RWPE1 (cell line): ENCODE data around the gene MFAP5.

Source experiments
- CTCF ChIA-PET: fragments of 350-600 bp; sonication (Branson Sonifier 250); formaldehyde crosslinking; extraction: SDS; loops from one replicate; lab custom pipeline; 2021; lab: Yijun Ruan, JAX
- POLR2A ChIA-PET: fragments of 400-600 bp; formaldehyde crosslinking; extraction: SDS; loops from one replicate; lab custom pipeline; 2020; ENCODE audit warnings: antibody characterized with exemption; ENCODE audit not compliant: low non-redundant PET; lab: Yijun Ruan, JAX
- DNase-seq: peaks from one replicate; pipeline ENCODE4 v3.0.0; 2012; ENCODE audit warnings: low spot score
- H3K27ac ChIP-seq: fragments of 450-650 bp; 2 replicates; pipeline ENCODE4 v1.5.1; 2017
- CTCF ChIP-seq: fragments of 450-650 bp; conservative IDR thresholded peaks from 2 replicates; pipeline ENCODE4 v1.5.1; 2017; ENCODE audit warnings: low read depth, mild to moderate bottlenecking

Gene MFAP5

GRCh38 chr12:8662593-8662992 is at the start of gene MFAP5:
Gene MFAP5, minus strand, starts transcription at chr12:8662826. Its CDS starts 722 bp downstream, at chr12:8662104.
- TF ChIP-seq CTCF: no peak
- CTCF ChIA-PET: no interaction called here
- POLR2A ChIA-PET: no interaction called here
- peak within 1 kb of the TSS; percentile 26; the same call in 1 of the 2 replicates for H3K27ac ChIP-seq
- DNase-seq: peak; percentile 36

GRCh38 chr12:8709124-8709830 is 46.7 kb upstream of the MFAP5 start:
- POLR2A ChIA-PET: no interaction called here
- H3K27ac ChIP-seq: no peak overlapping the region
- DNase-seq: no peak
- TF ChIP-seq CTCF: no peak
- CTCF ChIA-PET: no interaction called here

- POLR2A ChIA-PET: no interaction called here
- CTCF ChIA-PET: interaction anchor here (1.1 kb wide), 1 partner anchor 26 kb away, joined by 4 read pairs; no protein-coding TSS in a partner anchor
- TF ChIP-seq CTCF: no peak
- no peak for DNase-seq
- no peak overlapping the region for H3K27ac ChIP-seq
These were observed 39.5 kb upstream of the MFAP5 start for GRCh38 chr12:8702159-8702558.

GRCh38 chr12:8701046-8701660 is 38.5 kb upstream of the MFAP5 start:
- DNase-seq: no peak
- ChIA-PET POLR2A (interaction anchor here (0.6 kb wide), 1 partner anchor 656 kb away, joined by 3 read pairs; no protein-coding TSS in a partner anchor), CTCF (interaction anchor here (1.1 kb wide), 1 partner anchor 25 kb away, joined by 4 read pairs; no protein-coding TSS in a partner anchor)
- TF ChIP-seq CTCF: no peak
- no peak overlapping the region for H3K27ac ChIP-seq

- ChIA-PET CTCF (no interaction called here), POLR2A (no interaction called here)
- H3K27ac ChIP-seq: no peak overlapping the region
- no peak for TF ChIP-seq CTCF
- DNase-seq: no peak
These were observed 37.1 kb upstream of the MFAP5 start for GRCh38 chr12:8699714-8700113.

- ChIA-PET CTCF (no interaction called here), POLR2A (no interaction called here)
- H3K27ac ChIP-seq: peak overlapping the region; percentile 82
These were observed 36.3 kb upstream of the MFAP5 start for GRCh38 chr12:8698879-8699278.

More at GRCh38 chr12:8698879-8699278, 36.3 kb upstream of the MFAP5 start:
- TF ChIP-seq CTCF: no peak
- DNase-seq: peak; percentile 36
